ENCODE data around the gene MTHFD1.
A peak's percentile ranks its signal among the peaks of the same experiment; 100 is the strongest.

Gene MTHFD1

DNA sequence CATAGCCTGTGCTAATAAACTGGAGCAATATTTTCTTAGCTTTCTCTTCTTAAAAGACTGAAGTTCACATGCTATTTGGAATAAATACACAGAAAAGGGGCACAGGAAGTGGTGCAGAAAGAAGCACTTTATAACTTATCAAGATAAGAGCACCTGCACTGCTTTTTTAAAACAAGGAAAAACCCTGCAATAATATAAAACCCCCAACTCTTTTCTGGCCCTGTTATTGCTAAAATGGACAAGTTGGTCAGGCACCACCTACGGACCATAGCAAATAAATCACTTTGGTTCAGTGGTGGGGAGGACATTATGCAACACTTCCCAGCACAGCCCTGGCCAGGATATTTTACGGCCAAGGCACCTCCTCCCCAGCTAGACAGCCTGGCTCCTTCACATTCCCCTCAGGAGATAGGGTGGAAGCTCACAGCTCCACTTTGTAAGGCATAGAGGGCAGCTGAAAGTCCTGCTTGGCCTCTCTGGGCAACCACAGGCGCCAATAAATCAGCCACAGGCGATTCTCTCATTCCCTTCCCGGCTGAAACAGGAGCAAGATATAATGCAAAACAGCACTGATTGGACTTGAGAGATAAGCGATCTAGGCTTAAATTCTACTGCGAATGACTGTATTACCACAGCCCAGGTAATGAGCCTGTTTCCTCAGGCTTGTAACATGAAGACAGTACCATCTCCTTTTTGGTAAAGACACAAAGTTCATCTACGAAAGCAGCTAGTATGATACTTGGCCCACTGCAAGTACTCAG lies 113.4 kb downstream of the MTHFD1 start:
- DNase-seq: no peak

DNA sequence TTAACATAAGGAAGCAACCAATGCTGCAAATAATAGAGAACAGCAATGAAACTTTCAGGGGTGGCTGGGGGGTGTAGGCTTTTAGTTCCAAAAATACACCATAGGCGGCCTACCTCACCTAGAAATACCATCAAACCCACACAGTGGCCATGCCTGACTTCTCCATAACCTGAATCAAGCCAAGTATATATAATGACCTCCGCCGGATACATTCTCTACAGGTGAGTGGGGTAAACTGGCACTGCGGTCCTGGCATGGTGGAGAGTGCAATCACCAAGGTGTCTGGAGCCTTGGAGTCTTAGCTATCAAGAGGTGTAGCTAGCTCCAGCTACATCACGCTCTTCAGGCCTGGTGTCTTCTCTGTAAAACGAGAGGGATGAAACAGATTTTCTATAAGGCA lies 114.3 kb downstream of the MTHFD1 start:
- DNase-seq: no peak

DNA sequence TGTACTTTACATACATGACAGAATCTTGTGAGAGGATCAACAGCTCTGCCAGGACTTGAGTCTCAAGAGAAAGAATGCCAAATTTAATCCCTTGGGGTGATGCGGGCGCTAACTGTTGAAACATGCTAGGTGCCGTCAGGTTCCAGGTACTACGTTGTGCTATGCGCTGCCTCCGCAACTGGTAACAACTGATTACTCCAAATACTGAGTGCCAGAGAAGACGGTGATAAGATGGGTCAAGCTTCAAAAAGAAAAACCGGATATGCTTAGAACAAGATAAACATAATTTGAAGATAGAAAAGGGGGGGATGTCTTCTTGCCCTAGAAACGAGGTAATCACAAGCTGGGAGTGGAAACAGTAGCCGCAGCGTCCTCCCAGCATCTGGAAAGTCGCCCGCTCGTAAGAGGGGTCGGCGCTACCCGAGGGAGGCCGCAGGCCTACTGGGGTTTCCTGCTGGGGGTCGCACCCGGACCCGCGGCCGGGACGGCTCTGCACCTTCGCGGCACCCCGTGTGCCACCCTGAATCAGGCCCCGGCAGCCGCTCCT lies 114.8 kb downstream of the MTHFD1 start:
- peak; percentile 36 for DNase-seq

DNA sequence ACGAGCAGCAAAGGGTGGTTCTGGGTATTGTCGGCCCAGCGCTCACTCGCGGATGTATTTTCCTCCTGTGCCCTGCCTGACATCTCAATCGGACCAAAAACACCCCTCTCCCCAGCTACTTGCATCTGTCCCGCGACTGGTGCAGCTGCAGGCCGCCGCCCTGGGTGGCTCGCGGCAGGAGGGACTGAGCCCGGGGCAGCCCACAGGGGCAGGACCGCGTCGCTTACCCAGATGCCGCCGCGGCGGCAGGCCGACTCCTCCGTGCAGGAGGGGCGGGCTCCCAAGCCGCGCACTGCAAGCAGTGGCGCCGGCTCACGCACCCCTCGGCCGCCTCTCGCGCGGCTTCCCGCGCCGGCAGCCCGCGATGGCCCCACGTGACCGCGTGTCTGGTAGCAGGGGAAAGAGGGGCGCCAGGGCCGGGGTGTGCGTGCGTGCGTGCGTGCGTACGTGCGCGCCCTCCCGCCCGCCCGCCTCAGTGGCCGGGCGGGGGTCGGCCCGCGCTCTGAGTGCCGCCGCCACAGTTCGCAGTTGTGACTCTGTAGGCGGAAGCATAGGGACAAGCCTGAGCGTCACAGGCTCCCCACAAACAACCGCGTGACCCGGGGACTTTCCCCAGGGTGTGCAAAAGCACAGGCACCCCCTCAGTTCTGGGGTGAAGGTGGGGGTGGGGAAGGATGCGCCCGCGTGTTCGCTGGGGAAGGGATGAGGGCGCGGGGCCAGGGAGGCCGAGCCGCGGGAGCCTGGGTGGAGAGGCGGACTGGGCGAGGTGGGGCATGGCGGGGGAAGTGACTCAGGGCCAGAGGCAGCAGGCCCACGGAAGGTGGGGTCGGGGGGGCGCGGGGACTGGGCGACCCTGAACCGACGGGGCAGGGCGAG lies 115.5 kb downstream of the MTHFD1 start, which contains the start of gene ZBTB25:
Gene ZBTB25, minus strand, starts transcription at position 405 of the 876 bp plus-strand sequence. CDS start 13,305 bp downstream, outside the sequence.
- peak; percentile 79 for DNase-seq

DNA sequence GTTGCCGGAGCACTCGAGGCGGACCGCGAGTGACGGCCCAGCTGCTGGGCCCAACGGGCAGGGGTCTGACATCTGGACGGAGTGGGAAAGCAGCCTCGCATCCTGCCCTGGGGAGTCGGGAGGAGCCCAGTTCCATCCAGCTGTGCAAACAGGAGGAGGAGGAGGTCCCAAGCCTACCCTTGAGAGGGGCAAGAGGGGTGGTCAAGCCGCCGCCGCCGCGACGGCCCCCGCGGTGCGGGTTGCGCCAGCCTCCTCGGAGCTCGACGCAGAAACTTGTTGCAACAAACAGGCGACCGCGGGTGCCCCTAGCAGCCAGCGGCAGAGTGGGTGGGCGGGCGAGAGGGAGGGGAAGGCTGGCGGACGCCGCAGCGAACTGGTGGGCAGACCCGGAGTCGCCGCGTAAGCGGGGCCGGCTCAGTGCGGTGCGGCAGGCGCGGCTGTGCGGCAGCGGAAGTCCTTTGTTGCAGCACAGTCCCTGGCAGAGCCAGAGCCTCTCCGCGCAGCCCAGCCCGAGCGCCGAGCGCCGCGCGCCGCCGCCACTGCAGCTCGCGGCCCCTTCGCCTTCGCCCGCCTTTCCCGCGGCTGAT lies 116.2 kb downstream of the MTHFD1 start, which contains the start of gene ZBTB1:
Gene ZBTB1, plus strand, starts transcription at position 461 of the 587 bp plus-strand sequence. CDS start 16,735 bp downstream, outside the sequence.
- peak; percentile 83 for DNase-seq

DNA sequence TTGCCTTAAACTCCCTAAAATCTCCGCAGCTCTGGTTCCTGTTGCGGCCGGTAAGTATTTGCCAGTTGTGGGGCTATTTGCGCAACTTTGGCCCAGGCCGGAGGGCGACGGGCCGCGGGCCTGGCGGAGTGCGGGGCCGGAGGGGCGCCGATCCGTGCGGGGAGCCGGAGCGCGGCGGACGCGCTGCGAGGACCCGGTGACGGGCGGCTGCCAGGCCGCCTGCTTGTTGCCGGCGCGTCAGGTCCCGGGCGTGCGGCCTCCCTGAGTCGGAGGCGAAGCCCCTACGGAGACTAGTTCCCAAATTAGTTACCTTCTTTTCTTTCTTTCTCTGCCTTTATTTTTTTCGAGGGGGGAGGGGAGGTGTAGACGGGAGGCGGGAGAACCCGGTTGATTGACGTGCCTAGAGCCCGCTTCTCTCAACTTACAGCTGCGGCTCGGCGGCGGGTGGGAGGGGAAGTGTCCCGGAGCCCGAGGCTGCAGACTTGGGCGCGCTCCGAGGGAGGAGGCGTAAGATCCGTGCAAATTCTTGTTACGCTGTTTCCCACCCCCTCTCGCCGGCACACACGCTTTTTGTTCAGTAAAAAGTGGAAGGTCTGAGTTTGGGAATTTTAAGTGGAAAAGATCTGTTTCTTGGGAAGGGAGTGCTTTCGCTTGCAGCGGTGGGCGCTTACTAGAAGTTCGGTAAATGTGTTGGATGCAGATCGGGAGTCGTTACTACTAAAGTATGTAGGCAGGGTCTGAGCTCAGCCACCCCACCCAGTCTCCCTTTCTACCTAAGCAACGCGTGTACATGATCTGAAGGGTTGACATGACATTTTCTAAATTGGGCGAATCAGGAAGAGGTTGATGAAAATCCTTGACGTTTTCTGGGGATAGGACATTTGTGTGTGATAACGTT lies 117.0 kb downstream of the MTHFD1 start:
- peak; percentile 86 for DNase-seq

DNA sequence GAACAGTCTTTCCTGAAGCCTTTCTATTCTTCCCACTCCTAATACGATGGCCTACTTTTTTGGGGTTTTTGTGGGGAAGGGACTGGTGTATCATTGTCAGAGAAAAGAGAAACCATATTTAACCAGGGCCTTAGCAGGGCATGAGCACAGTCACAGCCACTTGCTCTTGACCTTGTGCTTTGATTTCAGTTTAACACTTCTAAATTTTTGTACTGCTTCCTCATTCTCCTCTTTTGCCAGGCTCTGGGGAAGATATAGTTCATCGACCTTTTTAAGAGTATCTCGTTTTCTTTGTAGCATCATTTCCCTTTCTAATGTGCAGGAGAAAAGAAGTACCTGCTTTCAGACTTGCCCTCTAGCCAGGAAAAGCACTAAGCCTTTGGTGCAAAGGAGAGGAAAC lies 118.6 kb downstream of the MTHFD1 start:
- no peak for DNase-seq

DNA sequence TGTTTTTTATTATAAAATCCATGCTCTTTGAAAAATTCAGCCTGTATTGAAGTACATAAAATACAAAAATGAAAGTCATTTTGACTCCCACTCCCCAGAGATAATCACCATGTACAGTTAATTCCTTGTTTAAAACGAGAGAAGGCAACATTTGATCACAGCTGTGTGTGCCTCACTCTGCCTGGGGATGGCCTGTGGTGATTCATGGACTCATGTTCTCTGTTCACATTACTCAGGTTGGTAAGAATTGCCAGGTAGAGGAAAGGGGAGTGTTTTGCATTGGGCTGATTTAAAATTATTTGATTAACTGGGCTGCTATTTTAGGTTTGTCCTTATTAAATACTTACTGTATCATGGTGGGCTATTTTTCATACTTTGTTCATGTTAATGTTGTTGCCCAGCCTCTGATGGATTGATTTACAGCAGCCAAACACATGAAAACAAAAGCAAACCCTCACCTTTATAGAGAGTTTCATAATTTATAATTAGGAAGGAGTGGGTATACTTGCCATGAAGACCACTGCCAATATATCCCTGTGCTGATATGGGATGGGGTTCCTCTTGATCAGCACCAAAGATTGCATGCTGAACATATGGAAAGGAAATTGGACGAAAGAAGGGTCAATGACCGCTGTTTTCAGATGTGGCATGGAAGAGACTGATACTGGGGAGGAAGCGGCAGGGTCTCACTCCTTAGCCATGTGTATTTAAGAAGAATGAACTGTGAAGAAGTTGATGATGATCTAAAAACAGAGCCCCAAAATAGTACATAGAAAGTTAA lies 119.4 kb downstream of the MTHFD1 start:
- DNase-seq: no peak

DNA sequence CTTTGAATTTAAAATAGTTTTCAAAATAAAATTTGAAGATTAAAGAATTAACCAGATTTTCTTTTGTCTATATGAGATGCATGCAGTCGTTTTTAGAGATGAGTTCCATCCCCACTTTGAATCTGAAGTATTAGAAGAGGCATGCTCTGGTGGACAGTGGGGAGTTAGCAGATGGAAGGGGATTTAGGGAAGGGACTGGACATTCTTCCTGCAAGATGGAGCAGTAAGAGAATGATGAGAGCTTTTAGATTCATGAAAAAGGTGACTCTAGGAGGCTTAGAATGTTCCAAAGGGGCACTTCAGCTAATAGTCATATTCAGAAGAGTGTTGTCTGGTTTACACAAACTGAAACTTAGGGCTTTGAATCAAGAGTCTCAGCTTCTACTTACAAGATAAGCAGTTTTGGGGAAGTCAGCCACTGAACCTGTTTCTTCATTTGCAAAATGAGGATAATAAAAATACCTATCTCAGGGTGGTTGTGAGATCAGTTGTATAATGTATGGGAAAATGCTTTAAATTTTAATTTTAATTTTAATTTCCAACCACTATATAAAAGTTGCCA lies 120.1 kb downstream of the MTHFD1 start:
- DNase-seq: no peak

DNA sequence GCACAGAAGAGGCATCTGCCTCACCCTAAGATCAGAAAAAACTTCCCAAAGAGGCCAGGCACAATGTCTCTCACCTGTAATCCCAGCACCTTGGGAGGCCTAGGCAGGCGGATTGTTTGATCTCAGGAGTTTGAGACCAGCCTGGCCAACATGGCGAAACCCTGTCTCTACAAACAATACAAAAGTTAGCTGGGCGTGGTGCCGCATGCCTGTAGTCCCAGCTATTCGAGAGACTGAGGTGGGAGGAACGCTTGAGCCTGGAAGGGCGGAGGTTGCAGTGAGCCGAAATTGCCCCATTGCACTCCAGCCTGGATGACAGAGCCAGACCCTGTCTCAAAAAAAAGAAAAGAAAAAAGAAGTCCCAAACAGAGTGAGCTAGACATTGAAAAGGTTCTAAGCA lies 120.9 kb downstream of the MTHFD1 start:
- DNase-seq: no peak

All from NCI-H1694 treated with DMSO at 0.1 percent for 48 hours (cell line).